ENCODE results near the gene CHST6. TPM values are rescaled to one million over a fixed set of nuclear protein-coding genes. Genes with fewer than 3 reads are reported as not detected.
A peak's percentile ranks its signal among the peaks of the same experiment; 100 is the strongest.
"Not testable (repeated sequence)": the region's sequence is repeated elsewhere in the genome, so short reads cannot be mapped to it uniquely, and the experiment has no call there.

CHST6 gene
- total and polyA plus RNA-seq, 2 experiments from 2014 or later = 1.2 to 3.2 TPM

DNA sequence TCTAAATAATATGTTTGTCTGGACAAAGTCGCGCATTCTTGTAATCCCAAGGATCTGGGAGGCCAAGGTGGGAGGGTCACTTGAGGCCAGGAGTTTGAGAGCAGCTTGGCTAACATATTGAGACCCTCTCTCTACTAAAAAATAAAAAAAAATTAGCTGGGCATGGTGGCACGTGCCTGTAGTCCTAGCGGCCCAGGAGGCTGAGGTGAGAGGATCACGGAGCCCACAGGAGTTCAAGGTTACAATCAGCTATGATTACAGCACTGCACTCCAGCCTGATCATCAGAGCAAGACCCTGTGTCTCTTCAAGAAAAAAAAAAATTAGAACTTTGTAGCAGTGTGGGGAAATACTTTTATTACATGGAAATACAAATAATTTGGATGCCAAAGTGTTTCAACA, 6.1 kb upstream of the CHST6 start:
- no peak overlapping the region for H3K4me3 ChIP-seq
- no peaks in the 10 kb centered on the region for H3K36me3 ChIP-seq
- DNase-seq (ENCODE audit: low read depth in 1 of 2, low spot score in 1 of 2) = no peak
- no peak overlapping the region for H3K27ac ChIP-seq
- H3K9me3 ChIP-seq (ENCODE audit: low read depth) = no peaks in the 10 kb centered on the region
- no peaks in the 10 kb centered on the region for H3K27me3 ChIP-seq
- TF ChIP-seq, protein P1, sequence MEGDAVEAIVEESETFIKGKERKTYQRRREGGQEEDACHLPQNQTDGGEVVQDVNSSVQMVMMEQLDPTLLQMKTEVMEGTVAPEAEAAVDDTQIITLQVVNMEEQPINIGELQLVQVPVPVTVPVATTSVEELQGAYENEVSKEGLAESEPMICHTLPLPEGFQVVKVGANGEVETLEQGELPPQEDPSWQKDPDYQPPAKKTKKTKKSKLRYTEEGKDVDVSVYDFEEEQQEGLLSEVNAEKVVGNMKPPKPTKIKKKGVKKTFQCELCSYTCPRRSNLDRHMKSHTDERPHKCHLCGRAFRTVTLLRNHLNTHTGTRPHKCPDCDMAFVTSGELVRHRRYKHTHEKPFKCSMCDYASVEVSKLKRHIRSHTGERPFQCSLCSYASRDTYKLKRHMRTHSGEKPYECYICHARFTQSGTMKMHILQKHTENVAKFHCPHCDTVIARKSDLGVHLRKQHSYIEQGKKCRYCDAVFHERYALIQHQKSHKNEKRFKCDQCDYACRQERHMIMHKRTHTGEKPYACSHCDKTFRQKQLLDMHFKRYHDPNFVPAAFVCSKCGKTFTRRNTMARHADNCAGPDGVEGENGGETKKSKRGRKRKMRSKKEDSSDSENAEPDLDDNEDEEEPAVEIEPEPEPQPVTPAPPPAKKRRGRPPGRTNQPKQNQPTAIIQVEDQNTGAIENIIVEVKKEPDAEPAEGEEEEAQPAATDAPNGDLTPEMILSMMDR (IDR thresholded peaks at IDR 0.05; ENCODE audit: low read depth, low read length) = no peak
- peaks cover 11% of the 10 kb centered on the region for H3K4me1 ChIP-seq (ENCODE audit: low read depth)

DNA sequence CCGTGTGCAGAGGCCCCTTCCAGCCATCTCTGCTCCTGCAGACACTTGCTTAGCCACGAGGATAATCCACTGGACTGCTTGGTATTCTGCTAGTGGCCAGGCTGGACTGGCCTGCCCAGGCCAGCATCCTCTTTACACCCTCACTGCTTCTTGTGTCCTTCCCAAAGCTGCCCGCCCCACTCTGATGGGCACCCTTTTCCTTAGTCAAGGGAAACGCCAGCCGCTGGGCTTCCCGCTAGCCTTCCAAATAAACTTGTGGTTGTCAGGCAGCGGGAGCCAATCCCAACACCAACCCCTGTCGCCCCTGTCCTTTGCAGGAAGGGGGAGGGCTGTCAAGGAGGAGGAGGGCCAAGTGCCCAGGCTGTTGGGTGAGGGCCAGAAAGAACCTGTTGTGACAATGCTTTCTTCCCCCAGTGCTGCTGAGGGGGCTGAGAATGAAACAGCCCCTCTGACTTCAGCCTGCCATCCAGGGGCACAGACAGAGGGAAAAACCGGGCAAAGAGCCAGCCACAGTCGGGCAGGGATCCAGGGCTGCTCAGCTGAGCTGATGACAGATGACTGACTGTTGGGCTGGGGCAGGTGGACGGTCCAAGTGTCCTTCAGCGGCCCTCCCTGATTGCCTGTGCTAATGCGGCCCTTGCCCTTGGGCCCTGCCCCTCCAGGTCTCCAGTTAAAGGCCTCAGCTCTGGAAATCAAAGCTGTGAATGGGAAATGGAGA, 3.5 kb upstream of the CHST6 start:
- H3K36me3 ChIP-seq; H3K9me3 ChIP-seq (ENCODE audit: low read depth); H3K4me3 ChIP-seq: not testable (repeated sequence)
- peak in 1 of 2 donors; percentile 55 for DNase-seq (ENCODE audit: low read depth in 1 of 2, low spot score in 1 of 2)
- Histone ChIP-seq H3K27me3 (peaks cover 13% of the 10 kb centered on the region), H3K27ac (peak overlapping the region; percentile 51), H3K4me1 (ENCODE audit: low read depth) (peaks cover 11% of the 10 kb centered on the region)

DNA sequence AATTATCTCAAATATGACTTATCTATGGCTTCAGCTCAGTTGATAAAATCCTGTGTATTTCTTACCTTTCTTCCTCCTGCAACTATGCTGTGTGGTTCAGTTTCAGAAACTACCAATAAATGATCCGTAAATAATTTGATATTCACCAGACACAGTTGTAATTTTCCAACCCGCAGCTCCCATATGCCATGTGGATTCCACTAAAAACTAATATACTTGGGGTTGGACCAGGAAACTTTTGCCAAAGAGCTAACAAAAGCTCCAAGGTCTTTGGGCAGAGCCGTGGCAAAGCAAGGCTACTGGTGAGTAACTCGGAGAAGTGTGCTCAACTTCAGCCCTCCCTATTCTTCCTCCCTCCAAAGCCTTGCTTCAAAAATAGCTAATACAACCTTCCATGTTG, 2.3 kb upstream of the CHST6 start:
- Histone ChIP-seq H3K27me3 (peaks cover 14% of the 10 kb centered on the region), H3K36me3 (no peaks in the 10 kb centered on the region), H3K9me3 (ENCODE audit: low read depth) (no peaks in the 10 kb centered on the region), H3K4me3 (no peak overlapping the region), H3K4me1 (ENCODE audit: low read depth) (peaks cover 11% of the 10 kb centered on the region), H3K27ac (no peak overlapping the region)
- DNase-seq (ENCODE audit: low read depth in 1 of 2, low spot score in 1 of 2) = no peak
- TF ChIP-seq, protein P1 (IDR thresholded peaks at IDR 0.05; ENCODE audit: low read depth, low read length) = no peak

DNA sequence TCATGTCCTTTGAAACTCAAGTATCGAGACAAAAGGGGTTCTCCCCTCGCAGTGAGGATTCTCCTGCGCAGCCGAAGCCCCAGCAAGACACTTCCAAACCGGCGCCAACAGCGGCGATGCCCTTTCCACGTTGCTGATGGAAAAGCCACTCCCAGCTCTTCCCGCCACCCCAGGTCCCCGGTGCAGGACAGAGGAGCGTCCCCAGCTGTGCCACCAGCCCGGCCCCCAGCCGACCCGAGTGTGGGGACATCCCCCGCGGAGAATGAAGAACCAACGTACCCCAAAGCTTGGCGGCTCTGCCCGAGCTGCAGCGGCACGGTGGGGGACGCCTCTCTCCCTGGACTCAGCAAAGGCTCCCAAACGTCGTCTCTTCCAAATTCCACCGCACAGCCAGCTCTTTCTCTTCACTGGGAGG, 573 bp downstream of the CHST6 start:
- H3K4me1 ChIP-seq (ENCODE audit: low read depth) = peaks cover 10% of the 10 kb centered on the region
- H3K36me3 ChIP-seq = no peaks in the 10 kb centered on the region
- H3K4me3 ChIP-seq = peak overlapping the region; percentile 35
- TF ChIP-seq, protein P1 (IDR thresholded peaks at IDR 0.05; ENCODE audit: low read depth, low read length) = no peak
- DNase-seq (ENCODE audit: low read depth in 1 of 2, low spot score in 1 of 2) = peak in 1 of 2 donors; percentile 21
- H3K9me3 ChIP-seq (ENCODE audit: low read depth) = no peaks in the 10 kb centered on the region
- H3K27me3 ChIP-seq = peaks cover 14% of the 10 kb centered on the region
- H3K27ac ChIP-seq = no peak overlapping the region

DNA sequence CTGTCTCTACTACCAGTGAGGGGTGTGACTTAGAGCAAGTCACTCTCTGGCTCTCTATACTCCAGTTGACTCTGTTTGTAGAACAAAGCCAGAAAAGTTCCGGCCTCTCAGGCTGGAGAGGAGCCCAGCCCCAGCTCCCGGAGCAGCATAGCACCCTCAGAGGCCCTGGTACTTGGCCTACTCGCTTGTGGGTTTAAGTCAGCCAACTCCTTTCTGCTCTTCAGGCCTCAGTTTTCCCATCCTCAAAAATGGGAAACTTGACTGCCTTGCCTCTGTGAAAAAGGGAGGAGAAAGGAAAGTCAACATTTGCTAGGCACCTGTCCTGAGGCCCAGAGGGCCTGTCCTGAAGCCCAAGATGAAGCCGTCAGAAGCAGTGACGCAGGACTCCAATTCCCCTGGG, 1.1 kb downstream of the CHST6 start:
- peaks cover 5% of the 10 kb centered on the region for H3K4me1 ChIP-seq (ENCODE audit: low read depth)
- no peaks in the 10 kb centered on the region for H3K9me3 ChIP-seq (ENCODE audit: low read depth)
- H3K4me3 ChIP-seq = peak overlapping the region; percentile 35
- TF ChIP-seq, protein P1 (IDR thresholded peaks at IDR 0.05; ENCODE audit: low read depth, low read length) = no peak
- H3K36me3 ChIP-seq = no peaks in the 10 kb centered on the region
- H3K27ac ChIP-seq = no peak overlapping the region
- H3K27me3 ChIP-seq = peaks cover 14% of the 10 kb centered on the region
- DNase-seq (ENCODE audit: low read depth in 1 of 2, low spot score in 1 of 2) = no peak

DNA sequence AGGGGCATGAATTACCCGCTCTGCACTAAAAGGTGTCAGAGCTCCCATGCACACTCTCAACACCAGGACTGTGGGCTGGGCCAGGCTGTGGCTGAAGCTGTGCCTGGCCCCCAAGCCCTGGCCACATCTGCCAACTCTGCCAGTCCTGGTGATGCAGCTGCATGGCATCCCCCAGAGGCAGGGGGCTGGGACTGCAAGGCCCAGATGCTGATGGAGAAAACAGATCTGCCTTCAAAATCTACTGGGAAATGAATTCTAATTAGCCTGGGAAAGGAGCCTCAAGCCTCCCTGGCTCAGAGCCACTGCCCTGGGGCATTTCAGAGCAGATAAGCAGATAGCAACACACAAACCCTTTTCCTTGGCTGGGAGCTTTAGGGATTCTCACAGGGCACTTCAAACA, 3.4 kb downstream of the CHST6 start:
- H3K9me3 ChIP-seq (ENCODE audit: low read depth) = no peaks in the 10 kb centered on the region
- H3K36me3 ChIP-seq = no peaks in the 10 kb centered on the region
- H3K4me3 ChIP-seq = no peak overlapping the region
- H3K27ac ChIP-seq = no peak overlapping the region
- H3K27me3 ChIP-seq = peaks cover 14% of the 10 kb centered on the region
- peak in 1 of 2 donors; percentile 4 for DNase-seq (ENCODE audit: low read depth in 1 of 2, low spot score in 1 of 2)
- H3K4me1 ChIP-seq (ENCODE audit: low read depth) = no peaks in the 10 kb centered on the region
- TF ChIP-seq, protein P1 (IDR thresholded peaks at IDR 0.05; ENCODE audit: low read depth, low read length) = peak; percentile 4
